ENCODE data around the gene POLR3G. TPM values are rescaled to one million over a fixed set of nuclear protein-coding genes. Genes with fewer than 3 reads are reported as not detected.
A peak's percentile ranks its signal among the peaks of the same experiment; 100 is the strongest.

POLR3G gene
- total RNA-seq, 3 donors from 2014 or later (not counting 1 experiment from before 2014, with no cell fraction given): 0.40 to 1.4 (median 0.99) TPM

DNA sequence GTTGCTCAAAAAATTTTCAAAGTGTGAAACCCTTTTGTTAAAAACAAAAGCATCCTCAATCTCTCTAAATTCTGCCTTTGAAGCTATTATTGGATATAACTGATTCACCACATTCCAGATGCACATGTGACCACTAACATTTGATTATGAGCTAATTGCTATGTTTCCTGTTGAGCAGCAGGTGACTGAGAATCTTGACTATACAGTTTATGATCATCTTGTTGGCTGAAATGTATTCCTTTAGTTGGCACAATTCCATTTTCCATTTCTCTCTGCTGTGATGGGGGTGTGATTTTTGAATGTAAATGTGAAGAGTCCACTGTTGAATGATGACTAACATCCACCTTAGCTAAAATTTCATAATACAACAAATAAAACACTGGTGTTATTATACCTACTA is 44.0 kb downstream of the POLR3G start:
- TF ChIP-seq, protein P1, sequence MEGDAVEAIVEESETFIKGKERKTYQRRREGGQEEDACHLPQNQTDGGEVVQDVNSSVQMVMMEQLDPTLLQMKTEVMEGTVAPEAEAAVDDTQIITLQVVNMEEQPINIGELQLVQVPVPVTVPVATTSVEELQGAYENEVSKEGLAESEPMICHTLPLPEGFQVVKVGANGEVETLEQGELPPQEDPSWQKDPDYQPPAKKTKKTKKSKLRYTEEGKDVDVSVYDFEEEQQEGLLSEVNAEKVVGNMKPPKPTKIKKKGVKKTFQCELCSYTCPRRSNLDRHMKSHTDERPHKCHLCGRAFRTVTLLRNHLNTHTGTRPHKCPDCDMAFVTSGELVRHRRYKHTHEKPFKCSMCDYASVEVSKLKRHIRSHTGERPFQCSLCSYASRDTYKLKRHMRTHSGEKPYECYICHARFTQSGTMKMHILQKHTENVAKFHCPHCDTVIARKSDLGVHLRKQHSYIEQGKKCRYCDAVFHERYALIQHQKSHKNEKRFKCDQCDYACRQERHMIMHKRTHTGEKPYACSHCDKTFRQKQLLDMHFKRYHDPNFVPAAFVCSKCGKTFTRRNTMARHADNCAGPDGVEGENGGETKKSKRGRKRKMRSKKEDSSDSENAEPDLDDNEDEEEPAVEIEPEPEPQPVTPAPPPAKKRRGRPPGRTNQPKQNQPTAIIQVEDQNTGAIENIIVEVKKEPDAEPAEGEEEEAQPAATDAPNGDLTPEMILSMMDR (IDR thresholded peaks at IDR 0.05): no peak
- peaks cover 21% of the 10 kb centered on the region for H3K36me3 Mint-ChIP-seq
- H3K27ac ChIP-seq (ENCODE audit: low read length): no peak overlapping the region
- H3K4me1 ChIP-seq (ENCODE audit: control insufficient read depth, insufficient read depth, low read length): no peaks in the 10 kb centered on the region
- no peaks in the 10 kb centered on the region for H3K9me3 ChIP-seq (ENCODE audit: control insufficient read depth, insufficient read depth, low read length)
- H3K4me3 Mint-ChIP-seq: no peak overlapping the region
- no peak overlapping the region for H3K4me3 ChIP-seq (ENCODE audit: low read length)
- intact Hi-C loops (cut with micrococcal nuclease): no loop called here
- no peaks in the 10 kb centered on the region for H3K27me3 Mint-ChIP-seq (ENCODE audit: low read depth in 2 of 2)
- no peak for DNase-seq
- peaks cover 18 to 19% of the 10 kb centered on the region in 2 donors for H3K4me1 Mint-ChIP-seq
- no peaks in the 10 kb centered on the region for H3K27me3 ChIP-seq (ENCODE audit: control insufficient read depth, insufficient read depth, low read length)
- peak overlapping the region; percentile 5 to 64 for H3K27ac Mint-ChIP-seq
- ATAC-seq: no peak
- H3K9me3 Mint-ChIP-seq: no peaks in the 10 kb centered on the region
- H3K36me3 ChIP-seq (ENCODE audit: control insufficient read depth, insufficient read depth, low read length): peaks cover 38% of the 10 kb centered on the region

- Histone ChIP-seq H3K27ac (ENCODE audit: low read length) (no peak overlapping the region), H3K27me3 (ENCODE audit: control insufficient read depth, insufficient read depth, low read length) (no peaks in the 10 kb centered on the region), H3K4me3 (ENCODE audit: low read length) (no peak overlapping the region), H3K36me3 (ENCODE audit: control insufficient read depth, insufficient read depth, low read length) (peaks cover 42% of the 10 kb centered on the region), H3K9me3 (ENCODE audit: control insufficient read depth, insufficient read depth, low read length) (no peaks in the 10 kb centered on the region), H3K4me1 (ENCODE audit: control insufficient read depth, insufficient read depth, low read length) (no peaks in the 10 kb centered on the region)
- 98% methylated on average over 6 of the region's 7 CpGs for WGBS (ENCODE audit: insufficient coverage)
- intact Hi-C loops (cut with micrococcal nuclease): no loop called here
- no peak overlapping the region for H3K4me3 Mint-ChIP-seq
- no peaks in the 10 kb centered on the region for H3K27me3 Mint-ChIP-seq (ENCODE audit: low read depth in 2 of 2)
- TF ChIP-seq, protein P1 (IDR thresholded peaks at IDR 0.05): no peak
- H3K9me3 Mint-ChIP-seq: no peaks in the 10 kb centered on the region
- peaks cover 18 to 19% of the 10 kb centered on the region in 2 donors for H3K4me1 Mint-ChIP-seq
- ATAC-seq: no peak
- peaks cover 21% of the 10 kb centered on the region for H3K36me3 Mint-ChIP-seq
- H3K27ac Mint-ChIP-seq: peak overlapping the region; percentile 5 to 64
- no peak for DNase-seq
Measured at GRCh38 chr5:90519081-90519480, 44.4 kb downstream of the POLR3G start.

GRCh38 chr5:90528601-90529193 is 54.0 kb downstream of the POLR3G start:
- peak overlapping the region; percentile 95 for H3K4me3 Mint-ChIP-seq
- Histone ChIP-seq H3K4me1 (ENCODE audit: control insufficient read depth, insufficient read depth, low read length) (peaks cover 12% of the 10 kb centered on the region), H3K27me3 (ENCODE audit: control insufficient read depth, insufficient read depth, low read length) (peaks cover 3% of the 10 kb centered on the region), H3K9me3 (ENCODE audit: control insufficient read depth, insufficient read depth, low read length) (no peaks in the 10 kb centered on the region), H3K27ac (ENCODE audit: low read length) (peak overlapping the region; percentile 93), H3K4me3 (ENCODE audit: low read length) (peak overlapping the region; percentile 89), H3K36me3 (ENCODE audit: control insufficient read depth, insufficient read depth, low read length) (peaks cover 12% of the 10 kb centered on the region)
- WGBS (ENCODE audit: insufficient coverage): 9% methylated on average over 18 of the region's 18 CpGs
- peaks cover 21 to 37% of the 10 kb centered on the region in 2 donors for H3K4me1 Mint-ChIP-seq
- H3K27ac Mint-ChIP-seq: peak overlapping the region; percentile 90 to 93
- H3K36me3 Mint-ChIP-seq: no peaks in the 10 kb centered on the region
- no peaks in the 10 kb centered on the region for H3K9me3 Mint-ChIP-seq
- ATAC-seq: peak; percentile 18 to 37 (median 29)
- DNase-seq: peak in 1 of 2 donors; percentile 70
- TF ChIP-seq, protein P1 (IDR thresholded peaks at IDR 0.05): no peak
- H3K27me3 Mint-ChIP-seq (ENCODE audit: low read depth in 2 of 2): peaks cover 16 to 28% of the 10 kb centered on the region in 2 donors
- intact Hi-C loops (cut with micrococcal nuclease): loop anchor here (1.0 to 5.0 kb wide), 3 partner anchors 54 to 854 kb away; partner anchors contain the start of genes ARRDC3, CETN3, MBLAC2 and POLR3G
